ENCODE measurements around the gene EPM2AIP1. TPM values are rescaled to one million over a fixed set of nuclear protein-coding genes. Genes with fewer than 3 reads are reported as not detected.

Gene EPM2AIP1
- total and polyA plus RNA-seq, 2 of the 8 experiments (the other 6 are each of a cell fraction or from before 2014, with no cell fraction given), result 6.6 to 9.0 TPM

DNA sequence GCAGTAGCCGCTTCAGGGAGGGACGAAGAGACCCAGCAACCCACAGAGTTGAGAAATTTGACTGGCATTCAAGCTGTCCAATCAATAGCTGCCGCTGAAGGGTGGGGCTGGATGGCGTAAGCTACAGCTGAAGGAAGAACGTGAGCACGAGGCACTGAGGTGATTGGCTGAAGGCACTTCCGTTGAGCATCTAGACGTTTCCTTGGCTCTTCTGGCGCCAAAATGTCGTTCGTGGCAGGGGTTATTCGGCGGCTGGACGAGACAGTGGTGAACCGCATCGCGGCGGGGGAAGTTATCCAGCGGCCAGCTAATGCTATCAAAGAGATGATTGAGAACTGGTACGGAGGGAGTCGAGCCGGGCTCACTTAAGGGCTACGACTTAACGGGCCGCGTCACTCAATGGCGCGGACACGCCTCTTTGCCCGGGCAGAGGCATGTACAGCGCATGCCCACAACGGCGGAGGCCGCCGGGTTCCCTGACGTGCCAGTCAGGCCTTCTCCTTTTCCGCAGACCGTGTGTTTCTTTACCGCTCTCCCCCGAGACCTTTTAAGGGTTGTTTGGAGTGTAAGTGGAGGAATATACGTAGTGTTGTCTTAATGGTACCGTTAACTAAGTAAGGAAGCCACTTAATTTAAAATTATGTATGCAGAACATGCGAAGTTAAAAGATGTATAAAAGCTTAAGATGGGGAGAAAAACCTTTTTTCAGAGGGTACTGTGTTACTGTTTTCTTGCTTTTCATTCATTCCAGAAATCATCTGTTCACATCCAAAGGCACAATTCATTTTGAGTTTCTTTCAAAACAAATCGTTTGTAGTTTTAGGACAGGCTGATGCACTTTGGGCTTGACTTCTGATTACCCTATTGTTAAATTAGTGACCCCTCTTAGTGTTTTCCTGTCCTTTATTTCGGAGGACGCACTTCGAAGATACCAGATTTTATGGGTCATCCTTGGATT, 674 bp upstream of the EPM2AIP1 start, which contains the start of gene MLH1:
MLH1 (plus strand) TSS at position 193 of the 958 bp plus-strand sequence; CDS start at position 223, 30 bp downstream.
- Histone ChIP-seq H2BK12ac (ENCODE audit: low read depth, low read length) (0 out of 2 replicates have a peak within 1 kb of the TSS, but pooled peaks have one; percentile 65), H2BK15ac (ENCODE audit: low read length) (no peak within 1 kb of the TSS)
- peak; percentile 100 for FAIRE-seq
- peak; percentile 49 for TF ChIP-seq PHF8 (conservative IDR thresholded peaks at IDR 0.05; ENCODE audit: low read depth, low read length)
- TF ChIP-seq ASH2L (IDR thresholded peaks at IDR 0.05; ENCODE audit: low read length), result peak; percentile 28
- peak in 1 of 2 experiments; percentile 32; a peak in 2 of 3 replicates for TF ChIP-seq POLR2A (IDR thresholded peaks at IDR 0.05; ENCODE audit: control extremely low read depth in 1 of 2, low read depth in 2 of 2, low read length in 2 of 2)
- TF ChIP-seq, protein P1, sequence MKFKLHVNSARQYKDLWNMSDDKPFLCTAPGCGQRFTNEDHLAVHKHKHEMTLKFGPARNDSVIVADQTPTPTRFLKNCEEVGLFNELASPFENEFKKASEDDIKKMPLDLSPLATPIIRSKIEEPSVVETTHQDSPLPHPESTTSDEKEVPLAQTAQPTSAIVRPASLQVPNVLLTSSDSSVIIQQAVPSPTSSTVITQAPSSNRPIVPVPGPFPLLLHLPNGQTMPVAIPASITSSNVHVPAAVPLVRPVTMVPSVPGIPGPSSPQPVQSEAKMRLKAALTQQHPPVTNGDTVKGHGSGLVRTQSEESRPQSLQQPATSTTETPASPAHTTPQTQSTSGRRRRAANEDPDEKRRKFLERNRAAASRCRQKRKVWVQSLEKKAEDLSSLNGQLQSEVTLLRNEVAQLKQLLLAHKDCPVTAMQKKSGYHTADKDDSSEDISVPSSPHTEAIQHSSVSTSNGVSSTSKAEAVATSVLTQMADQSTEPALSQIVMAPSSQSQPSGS (IDR thresholded peaks at IDR 0.05; ENCODE audit: low read length), result peak; percentile 81; the same call in 1 of the 2 replicates
- peak; percentile 47 for TF ChIP-seq KDM4A (IDR thresholded peaks at IDR 0.05; ENCODE audit: low read depth, low read length, severe bottlenecking)
- no peak for TF ChIP-seq TEAD4 (IDR thresholded peaks at IDR 0.05; ENCODE audit: low read depth, low read length)
- peak; percentile 85 for TF ChIP-seq CEBPB (IDR thresholded peaks at IDR 0.05; ENCODE audit: low read depth, low read length)
- TF ChIP-seq HDAC2 (IDR thresholded peaks at IDR 0.05; ENCODE audit: borderline replicate concordance in 1 of 2, low read depth in 2 of 2, low read length in 2 of 2), result peak in 1 of 2 experiments; percentile 76; a peak in 1 of 4 replicates

More for the DNA sequence above, 674 bp upstream of the EPM2AIP1 start, which contains the start of gene MLH1:
- H3K27ac ChIP-seq (ENCODE audit: low read depth, low read length), result peak within 1 kb of the TSS; percentile 96
- peak; percentile 53 to 95 for DNase-seq (ENCODE audit: low read depth in 1 of 2, low spot score in 2 of 2)
- no peaks in the 10 kb centered on the region for H3K9me3 ChIP-seq (ENCODE audit: insufficient read depth in 2 of 2, low read depth in 1 of 2, low read length in 1 of 2)
- H2BK5ac ChIP-seq (ENCODE audit: low read depth, low read length), result peak within 1 kb of the TSS; percentile 98
- H2AFZ ChIP-seq (ENCODE audit: low read length), result peak within 1 kb of the TSS; percentile 58
- H3K27me3 ChIP-seq (replicated peaks in 1 of 4; ENCODE audit: control insufficient read depth in 3 of 4, extremely low read depth in 1 of 4, insufficient read depth in 3 of 4, low read length in 3 of 4), result no peaks in the 10 kb centered on the region
- 4% methylated on average over 46 of the region's 47 CpGs; no CpG with 5 or more reads in 1 of the 2 experiments for WGBS, 2 experiments (ENCODE audit: extremely low coverage in 1 of 2, insufficient coverage in 1 of 2, insufficient read length in 1 of 2, insufficient replicate concordance in 2 of 2, low coverage in 1 of 2, low lambda C conversion rate in 2 of 2, missing lambda C conversion rate in 1 of 2)
- H4K91ac ChIP-seq (replicated peaks; ENCODE audit: insufficient read length, low read length), result peak within 1 kb of the TSS; percentile 1
- no peak within 1 kb of the TSS for H2AK5ac ChIP-seq (ENCODE audit: low read depth, low read length)
- no peak within 1 kb of the TSS for H3K14ac ChIP-seq (ENCODE audit: insufficient read length)
- H4K8ac ChIP-seq (ENCODE audit: extremely low read depth, insufficient read depth, low read length), result peak within 1 kb of the TSS; percentile 99; the same call in 1 of the 2 replicates
- peak within 1 kb of the TSS; percentile 88 for H4K5ac ChIP-seq (ENCODE audit: insufficient read length, low read depth, low read length)
- H3K4me2 ChIP-seq (ENCODE audit: insufficient read depth in 1 of 2, low read depth in 2 of 2, low read length in 2 of 2), result peak within 1 kb of the TSS; percentile 95 to 97
- H3K36me3 ChIP-seq (ENCODE audit: control insufficient read depth in 2 of 4, insufficient read depth in 4 of 4, low read length in 3 of 4), result peaks cover 6 to 40% (median 20%) of the 10 kb centered on the region in 4 experiments; a peak in 7 of 8 replicates
- peaks cover 4% of the 10 kb centered on the region; the same call in 1 of the 2 replicates for H3K23me2 ChIP-seq (ENCODE audit: low read depth, low read length)
- ChIA-PET POLR2A (ENCODE audit: partially characterized antibody) (interaction anchor here (0.7 to 2.5 kb wide), 21 partner anchors 11 to 306 kb away, joined by 3 to 18 read pairs (median 5); partner anchors contain the start of gene TRANK1), CTCF (ENCODE audit: partially characterized antibody) (interaction anchor here (0.6 to 4.9 kb wide), 15 partner anchors 13 to 1027 kb away, joined by 3 to 33 read pairs (median 3); no protein-coding TSS in a partner anchor)
- no peak within 1 kb of the TSS for H3K23ac ChIP-seq (ENCODE audit: insufficient read length)
- H3K9ac ChIP-seq (replicated peaks in 1 of 4; ENCODE audit: extremely low read depth in 1 of 4, low read depth in 3 of 4, low read length in 3 of 4), result peak within 1 kb of the TSS; percentile 91 to 98 (median 94)
- peak within 1 kb of the TSS; percentile 58 to 93 (median 90) for H3K4me3 ChIP-seq (ENCODE audit: extremely low read depth in 1 of 4, insufficient read depth in 2 of 4, low read depth in 3 of 4, low read length in 4 of 4)
- peaks cover 10 to 47% of the 10 kb centered on the region in 2 experiments; a peak in 3 of 4 replicates for H3K79me2 ChIP-seq (ENCODE audit: control insufficient read depth in 1 of 2, insufficient read depth in 2 of 2, low read length in 2 of 2)
- H3K79me1 ChIP-seq (ENCODE audit: low read depth, low read length), result no peaks in the 10 kb centered on the region; the same call in 1 of the 2 replicates
- peak within 1 kb of the TSS; percentile 84 for H3K18ac ChIP-seq (ENCODE audit: extremely low read depth, low read length)
- H4K20me1 ChIP-seq (replicated peaks in 1 of 2; ENCODE audit: control insufficient read depth in 1 of 2, insufficient read depth in 2 of 2, low read length in 2 of 2), result peaks cover 2 to 7% of the 10 kb centered on the region in 2 experiments
- H3K4ac ChIP-seq (replicated peaks; ENCODE audit: insufficient read length, low read depth, low read length), result no peak within 1 kb of the TSS
- peak within 1 kb of the TSS; percentile 89 for H3K56ac ChIP-seq (replicated peaks; ENCODE audit: insufficient read length, low read depth, low read length)
- H2BK120ac ChIP-seq (replicated peaks; ENCODE audit: low read depth, low read length), result peak within 1 kb of the TSS; percentile 33
- no peak within 1 kb of the TSS for H2BK20ac ChIP-seq (ENCODE audit: low read length)
- H3K4me1 ChIP-seq (replicated peaks in 1 of 4; ENCODE audit: control insufficient read depth in 3 of 4, insufficient read depth in 4 of 4, low read length in 3 of 4), result peaks cover 0 to 2% (median 0%) of the 10 kb centered on the region in 4 experiments; a peak in 3 of 7 replicates
